IPS-20b (cell line): Measurements from ENCODE around the gene COL11A2.

Source experiments
- H3K27ac ChIP-seq: one replicate; pipeline ENCODE4 v1.5.1; 2013; ENCODE audit warnings: low read length
- H3K27me3 ChIP-seq: 2 replicates; pipeline ENCODE4 v1.6.1; 2013; ENCODE audit warnings: mild to moderate bottlenecking, low read length, inconsistent platforms; ENCODE audit not compliant: insufficient read depth
- H3K36me3 ChIP-seq: 2 replicates; pipeline ENCODE4 v1.6.1; 2013; ENCODE audit warnings: low read depth, mild to moderate bottlenecking, inconsistent platforms, low read length, moderate library complexity; ENCODE audit not compliant: insufficient read depth
- H3K4me1 ChIP-seq: 2 replicates; pipeline ENCODE4 v1.6.1; 2013; ENCODE audit warnings: mild to moderate bottlenecking, control low read depth, inconsistent platforms, low read length, moderate library complexity; ENCODE audit not compliant: insufficient read depth
- H3K4me3 ChIP-seq: 2 replicates; pipeline ENCODE4 v1.5.1; 2013; ENCODE audit warnings: mild to moderate bottlenecking, low read length, inconsistent platforms
- H3K9ac ChIP-seq: 2 replicates; pipeline ENCODE4 v1.6.1; 2013; ENCODE audit warnings: low read depth, mild to moderate bottlenecking, inconsistent platforms, low read length, moderate library complexity
- H3K9me3 ChIP-seq: 2 replicates; pipeline ENCODE4 v1.6.1; 2013; ENCODE audit warnings: mild to moderate bottlenecking, low read depth, low read length, inconsistent platforms; ENCODE audit not compliant: insufficient read depth

The COL11A2 gene

DNA sequence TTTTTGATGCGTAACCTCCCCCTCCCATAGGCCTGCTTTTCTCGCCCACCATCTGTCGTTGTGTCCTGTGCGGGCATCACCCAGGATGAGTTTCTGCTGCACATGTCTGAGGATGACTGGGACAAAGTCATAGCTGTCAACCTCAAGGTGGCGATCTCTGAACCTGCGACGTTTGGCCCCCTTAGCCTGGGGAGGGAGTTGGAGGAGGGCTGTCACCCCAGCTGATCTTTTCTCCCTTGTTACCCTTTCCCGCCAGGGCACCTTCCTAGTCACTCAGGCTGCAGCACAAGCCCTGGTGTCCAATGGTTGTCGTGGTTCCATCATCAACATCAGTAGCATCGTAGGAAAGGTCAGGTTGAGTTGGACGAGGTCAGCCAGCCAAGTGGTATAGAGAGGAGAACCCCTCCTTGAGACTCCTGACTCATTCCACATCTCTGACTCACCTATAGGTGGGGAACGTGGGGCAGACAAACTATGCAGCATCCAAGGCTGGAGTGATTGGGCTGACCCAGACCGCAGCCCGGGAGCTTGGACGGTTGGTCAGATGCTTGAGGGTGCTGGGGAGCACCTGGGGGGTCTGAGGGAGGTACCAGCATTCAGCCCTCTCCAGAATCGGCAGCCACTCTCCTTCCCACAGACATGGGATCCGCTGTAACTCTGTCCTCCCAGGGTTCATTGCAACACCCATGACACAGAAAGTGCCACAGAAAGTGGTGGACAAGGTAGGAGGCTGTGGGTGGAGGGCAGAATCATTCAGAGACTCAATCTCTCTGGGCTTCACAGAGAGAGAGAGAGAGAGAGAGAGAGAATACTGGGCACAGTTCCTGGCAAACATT is 13.1 kb upstream of the COL11A2 start:
- peak overlapping the region; percentile 87 for H3K4me3 ChIP-seq
- H3K36me3 ChIP-seq = peaks cover 37% of the 10 kb centered on the region
- peak overlapping the region; percentile 76; the same call in 1 of the 2 replicates for H3K9ac ChIP-seq
- H3K27ac ChIP-seq = no peak overlapping the region
- H3K4me1 ChIP-seq = peaks cover 19% of the 10 kb centered on the region
- H3K9me3 ChIP-seq = no peaks in the 10 kb centered on the region
- H3K27me3 ChIP-seq = peaks cover 34% of the 10 kb centered on the region

DNA sequence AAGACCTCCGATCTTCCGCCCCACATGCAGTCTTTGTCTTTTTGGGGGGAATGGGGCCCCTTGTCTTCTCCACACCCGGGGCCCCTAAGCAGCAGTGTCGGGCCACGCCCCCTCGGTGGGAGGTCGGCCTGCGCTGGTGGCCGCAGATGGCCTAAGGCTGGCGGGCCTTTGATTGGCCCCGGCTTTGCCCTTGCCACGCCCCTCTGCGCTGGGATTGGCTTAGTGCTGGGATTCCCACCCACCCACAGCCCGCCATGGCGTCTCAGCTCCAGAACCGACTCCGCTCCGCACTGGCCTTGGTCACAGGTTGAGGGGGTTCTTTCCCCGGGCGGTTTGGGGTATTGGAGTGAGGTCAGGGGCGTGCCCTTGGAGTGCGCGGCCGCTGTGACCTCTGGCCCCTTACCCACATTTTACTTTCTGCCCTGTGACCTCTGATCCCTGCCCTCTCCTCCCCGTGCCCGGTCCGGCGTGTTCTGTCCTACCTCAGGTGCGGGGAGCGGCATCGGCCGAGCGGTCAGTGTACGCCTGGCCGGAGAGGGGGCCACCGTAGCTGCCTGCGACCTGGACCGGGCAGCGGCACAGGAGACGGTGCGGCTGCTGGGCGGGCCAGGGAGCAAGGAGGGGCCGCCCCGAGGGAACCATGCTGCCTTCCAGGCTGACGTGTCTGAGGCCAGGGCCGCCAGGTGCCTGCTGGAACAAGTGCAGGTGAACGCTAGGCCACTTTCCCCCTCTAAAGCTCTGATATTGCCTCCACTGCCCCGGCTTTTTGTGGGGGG is 12.3 kb upstream of the COL11A2 start, which contains the start of gene HSD17B8:
Gene HSD17B8 (plus strand): TSS at position 241 of the 776 bp plus-strand sequence. CDS start 14 bp downstream, at position 255.
- H3K27me3 ChIP-seq = peaks cover 34% of the 10 kb centered on the region
- peak within 1 kb of the TSS; percentile 76; the same call in 1 of the 2 replicates for H3K9ac ChIP-seq
- H3K4me1 ChIP-seq = peaks cover 19% of the 10 kb centered on the region
- no peaks in the 10 kb centered on the region for H3K9me3 ChIP-seq
- peak within 1 kb of the TSS; percentile 87 for H3K4me3 ChIP-seq
- H3K27ac ChIP-seq = no peak within 1 kb of the TSS
- peaks cover 29% of the 10 kb centered on the region for H3K36me3 ChIP-seq

DNA sequence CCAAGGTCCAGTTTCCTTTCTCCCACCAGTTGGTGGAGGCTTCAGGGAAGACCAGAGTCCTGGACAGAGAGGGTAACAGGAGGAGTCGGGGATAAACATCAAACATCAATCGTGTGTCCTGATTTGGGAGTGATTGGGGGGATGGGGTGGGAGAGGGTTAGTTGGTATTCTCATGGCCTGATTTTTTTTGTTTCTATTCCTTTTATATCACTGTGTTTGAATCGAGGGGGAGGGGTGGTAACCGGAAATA is 11.8 kb upstream of the COL11A2 start:
- H3K27me3 ChIP-seq = peaks cover 34% of the 10 kb centered on the region
- H3K36me3 ChIP-seq = peaks cover 26% of the 10 kb centered on the region
- peak overlapping the region; percentile 87 for H3K4me3 ChIP-seq
- no peaks in the 10 kb centered on the region for H3K9me3 ChIP-seq
- no peak overlapping the region for H3K27ac ChIP-seq
- H3K4me1 ChIP-seq = peaks cover 17% of the 10 kb centered on the region
- H3K9ac ChIP-seq = peak overlapping the region; percentile 24; the same call in 1 of the 2 replicates

DNA sequence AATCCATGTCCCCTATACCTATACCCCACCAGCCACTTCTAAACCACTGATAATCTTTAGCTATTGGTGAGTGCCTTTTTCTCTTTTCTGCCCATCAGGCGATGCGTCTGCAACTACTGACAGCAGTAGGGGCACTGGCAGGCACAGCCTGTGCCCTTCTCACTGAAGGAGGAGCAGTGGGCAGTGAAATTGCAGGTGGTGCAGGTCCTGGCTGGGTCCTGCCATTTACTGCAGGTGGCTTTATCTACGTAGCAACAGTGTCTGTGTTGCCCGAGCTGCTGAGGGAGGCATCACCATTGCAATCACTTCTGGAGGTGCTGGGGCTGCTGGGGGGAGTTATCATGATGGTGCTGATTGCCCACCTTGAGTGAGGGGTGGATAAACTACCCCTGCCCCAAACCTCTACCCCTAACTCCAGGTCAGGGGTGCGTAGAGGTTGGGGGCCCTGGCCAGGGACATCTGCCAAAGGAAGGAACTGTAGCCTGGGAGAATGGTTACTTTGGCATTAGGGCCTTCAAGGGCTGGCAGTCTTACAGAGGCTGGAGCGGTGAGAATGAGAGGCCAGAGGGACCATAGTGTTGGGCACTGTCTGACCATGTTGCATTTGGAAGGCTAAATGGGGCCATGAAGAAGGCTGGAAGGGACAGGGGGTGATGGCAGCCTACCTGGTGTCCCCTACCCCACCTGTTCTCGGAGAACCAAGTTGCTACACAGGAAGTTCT is 11.3 kb upstream of the COL11A2 start:
- H3K27ac ChIP-seq = no peak overlapping the region
- H3K27me3 ChIP-seq = peaks cover 34% of the 10 kb centered on the region
- peaks cover 14% of the 10 kb centered on the region for H3K4me1 ChIP-seq
- peaks cover 26% of the 10 kb centered on the region for H3K36me3 ChIP-seq
- H3K9me3 ChIP-seq = no peaks in the 10 kb centered on the region
- peak overlapping the region; percentile 87 for H3K4me3 ChIP-seq
- H3K9ac ChIP-seq = peak overlapping the region; percentile 24; the same call in 1 of the 2 replicates

DNA sequence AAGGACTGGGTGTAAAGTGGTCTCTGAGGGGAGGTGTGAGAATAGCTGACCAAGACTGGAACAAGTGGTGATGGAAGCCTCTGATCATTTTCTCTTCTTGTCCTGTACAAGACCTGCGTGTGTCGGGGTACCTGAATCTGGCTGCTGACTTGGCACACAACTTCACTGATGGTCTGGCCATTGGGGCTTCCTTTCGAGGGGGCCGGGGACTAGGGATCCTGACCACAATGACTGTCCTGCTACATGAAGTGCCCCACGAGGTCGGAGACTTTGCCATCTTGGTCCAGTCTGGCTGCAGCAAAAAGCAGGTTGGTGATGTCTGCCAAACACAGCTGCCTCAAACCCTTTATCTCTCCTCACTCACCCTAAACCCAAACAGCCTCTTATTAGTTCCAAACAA is 10.5 kb upstream of the COL11A2 start:
- peaks cover 26% of the 10 kb centered on the region for H3K36me3 ChIP-seq
- no peaks in the 10 kb centered on the region for H3K9me3 ChIP-seq
- no peak overlapping the region for H3K9ac ChIP-seq
- H3K4me3 ChIP-seq = no peak overlapping the region
- peaks cover 14% of the 10 kb centered on the region for H3K4me1 ChIP-seq
- no peak overlapping the region for H3K27ac ChIP-seq
- peaks cover 30% of the 10 kb centered on the region for H3K27me3 ChIP-seq

DNA sequence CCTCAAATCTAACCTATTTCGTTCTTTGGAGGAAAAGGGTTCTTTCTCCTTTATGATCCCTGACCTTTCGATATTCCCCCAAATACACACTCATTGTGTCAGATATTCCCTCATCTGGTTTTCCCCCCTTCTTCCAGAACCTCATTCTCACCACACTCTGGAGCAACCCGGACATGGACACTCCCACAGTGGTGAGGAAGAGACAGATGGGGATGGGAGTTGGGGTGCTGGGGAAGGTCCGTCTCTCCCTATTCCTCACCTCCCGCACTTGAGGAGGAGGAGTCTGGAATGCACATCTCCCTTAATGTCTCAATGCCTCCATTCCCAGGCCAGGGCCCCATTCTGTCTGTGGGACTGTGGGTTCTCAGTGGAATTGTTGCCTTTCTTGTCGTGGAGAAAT is 9.7 kb upstream of the COL11A2 start:
- Histone ChIP-seq H3K4me1 (peaks cover 14% of the 10 kb centered on the region), H3K4me3 (peak overlapping the region; percentile 96), H3K27ac (no peak overlapping the region), H3K9me3 (no peaks in the 10 kb centered on the region), H3K36me3 (peaks cover 30% of the 10 kb centered on the region), H3K27me3 (peaks cover 21% of the 10 kb centered on the region), H3K9ac (peak overlapping the region; percentile 95; the same call in 1 of the 2 replicates)

DNA sequence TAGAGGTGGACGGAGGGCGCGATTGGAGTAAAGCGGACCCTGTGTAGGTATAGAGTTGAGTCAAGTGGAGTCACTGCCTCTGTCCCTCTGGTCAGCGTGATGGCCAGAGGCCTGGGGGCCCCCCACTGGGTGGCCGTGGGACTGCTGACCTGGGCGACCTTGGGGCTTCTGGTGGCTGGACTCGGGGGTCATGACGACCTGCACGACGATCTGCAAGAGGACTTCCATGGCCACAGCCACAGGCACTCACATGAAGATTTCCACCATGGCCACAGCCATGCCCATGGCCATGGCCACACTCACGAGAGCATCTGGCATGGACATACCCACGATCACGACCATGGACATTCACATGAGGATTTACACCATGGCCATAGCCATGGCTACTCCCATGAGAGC is 8.9 kb upstream of the COL11A2 start:
- Histone ChIP-seq H3K4me1 (peaks cover 14% of the 10 kb centered on the region), H3K4me3 (peak overlapping the region; percentile 96), H3K27me3 (peaks cover 13% of the 10 kb centered on the region), H3K9me3 (no peaks in the 10 kb centered on the region), H3K36me3 (peaks cover 37% of the 10 kb centered on the region), H3K27ac (peak overlapping the region; percentile 85), H3K9ac (peak overlapping the region; percentile 95)

DNA sequence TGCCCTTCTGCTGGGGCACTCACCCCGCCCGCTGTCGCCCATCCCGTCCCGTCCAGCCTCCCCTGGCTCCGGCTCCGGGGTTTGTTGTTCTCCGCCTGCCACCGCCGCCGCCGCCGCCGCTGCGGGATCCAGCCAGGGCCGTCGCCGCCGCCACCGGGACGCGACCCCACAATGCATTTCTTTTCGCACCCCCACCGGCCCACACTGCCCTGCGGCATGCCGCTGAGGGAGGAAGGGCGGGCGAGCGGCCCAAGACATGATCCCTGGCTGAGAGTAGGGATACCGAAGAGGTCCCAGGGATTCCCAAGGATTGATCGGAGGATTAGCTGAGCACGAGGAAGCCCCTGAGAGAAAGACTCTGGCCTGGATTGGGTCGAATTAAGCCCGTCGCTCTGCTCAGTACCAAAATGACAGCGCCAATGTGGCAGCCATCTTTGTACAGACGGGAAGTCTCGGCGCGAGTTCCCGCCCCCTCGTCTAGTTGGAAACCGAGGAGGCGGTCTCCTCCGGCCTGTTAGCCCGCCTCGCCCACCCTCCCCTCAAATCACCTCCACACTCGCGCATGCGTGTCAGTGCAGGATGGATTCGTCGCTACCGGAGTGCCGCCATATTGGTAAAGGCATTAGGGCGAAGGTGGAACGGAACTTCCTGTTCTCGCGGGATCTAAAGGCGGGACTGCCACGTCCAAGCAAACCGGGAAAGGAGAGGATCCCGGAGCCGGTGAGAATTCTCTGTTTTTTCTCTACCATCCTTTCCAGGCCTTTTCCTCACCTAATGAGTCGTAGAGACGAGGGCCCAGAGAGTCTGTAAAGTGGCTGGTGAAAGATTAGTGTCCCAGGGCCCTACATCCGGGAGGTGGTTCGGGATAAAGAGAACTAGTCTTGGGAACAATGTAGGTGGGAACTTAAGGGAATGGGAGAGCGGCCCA is 8.2 kb upstream of the COL11A2 start, which contains the start of the genes RXRB and SLC39A7:
Gene RXRB (minus strand): TSS at position 447 of the 928 bp plus-strand sequence. CDS start 189 bp downstream, at position 258.
Gene SLC39A7 (plus strand): TSS at position 649 of the 928 bp plus-strand sequence. CDS start 379 bp downstream, outside the sequence.
- peak within 1 kb of the TSS; percentile 95 for H3K9ac ChIP-seq
- no peaks in the 10 kb centered on the region for H3K9me3 ChIP-seq
- H3K4me1 ChIP-seq = peaks cover 11% of the 10 kb centered on the region
- peak within 1 kb of the TSS; percentile 85 for H3K27ac ChIP-seq
- peak within 1 kb of the TSS; percentile 96 for H3K4me3 ChIP-seq
- peaks cover 44% of the 10 kb centered on the region for H3K36me3 ChIP-seq
- peaks cover 6% of the 10 kb centered on the region for H3K27me3 ChIP-seq

DNA sequence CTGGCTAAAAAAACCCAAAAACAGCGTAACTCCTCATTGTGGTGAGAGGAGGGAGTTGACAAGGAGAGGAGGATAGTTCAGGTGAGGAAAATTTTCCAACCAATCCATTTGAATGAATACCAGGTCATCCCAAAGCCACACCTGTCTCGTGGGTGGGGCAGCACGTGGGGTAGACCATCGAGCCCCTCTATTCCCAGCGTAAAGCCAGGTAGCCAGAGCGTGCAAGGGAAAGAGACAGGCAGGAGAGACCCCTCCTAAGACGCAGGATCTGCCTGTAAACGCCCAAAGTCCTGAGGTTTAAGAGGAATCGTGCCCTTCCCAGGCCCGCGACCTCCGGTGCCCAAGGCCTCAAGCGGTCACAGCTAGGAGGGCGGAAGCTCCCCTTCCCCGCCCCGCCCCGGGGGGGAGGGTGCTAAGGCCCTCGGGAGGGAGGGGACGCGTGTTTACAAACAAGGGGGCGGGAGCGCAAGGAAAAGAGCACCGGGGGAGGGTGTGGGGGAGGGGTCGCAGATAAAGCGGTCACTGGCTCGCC is 7.5 kb upstream of the COL11A2 start:
- Histone ChIP-seq H3K9ac (peak overlapping the region; percentile 95; the same call in 1 of the 2 replicates), H3K9me3 (no peaks in the 10 kb centered on the region), H3K27ac (no peak overlapping the region), H3K4me3 (peak overlapping the region; percentile 96), H3K27me3 (no peaks in the 10 kb centered on the region), H3K4me1 (peaks cover 9% of the 10 kb centered on the region), H3K36me3 (peaks cover 51% of the 10 kb centered on the region)

DNA sequence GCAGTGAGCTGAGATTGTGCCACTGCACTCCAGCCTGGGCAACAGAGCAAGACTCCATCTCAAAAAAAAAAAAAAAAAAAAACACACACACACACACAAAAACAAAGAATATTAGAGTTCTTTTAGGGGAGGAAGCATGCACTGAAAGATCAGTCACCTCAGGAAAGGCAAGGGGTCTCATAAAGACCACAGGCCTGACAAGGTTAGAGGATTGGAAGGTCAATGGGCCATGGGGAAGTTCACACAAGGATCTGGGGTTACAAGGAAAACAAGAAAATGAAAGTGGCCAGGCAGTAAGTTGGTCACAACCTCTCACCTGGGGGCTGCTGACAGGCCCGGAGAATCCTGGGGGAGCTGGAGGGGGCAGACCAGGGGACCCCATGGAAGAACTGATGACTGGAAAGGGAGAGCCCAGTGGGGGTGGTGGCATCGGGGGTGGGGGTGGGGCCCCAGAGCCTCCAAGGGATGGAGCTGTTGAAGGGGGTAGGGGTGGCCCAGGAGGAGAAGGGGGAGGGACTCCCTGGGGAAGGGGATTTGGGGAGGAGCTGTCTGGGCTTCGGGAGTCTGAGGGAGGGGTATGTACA is 6.7 kb upstream of the COL11A2 start:
- Histone ChIP-seq H3K36me3 (peaks cover 56% of the 10 kb centered on the region), H3K9me3 (no peaks in the 10 kb centered on the region), H3K4me1 (peaks cover 6% of the 10 kb centered on the region), H3K27ac (no peak overlapping the region), H3K27me3 (no peaks in the 10 kb centered on the region), H3K4me3 (peak overlapping the region; percentile 96), H3K9ac (no peak overlapping the region; the same call in 1 of the 2 replicates)
